Ishikawa (cell line): Measurements from ENCODE around the gene TRIM27.

ENCODE experiments used
- CEBPB ChIP-seq: IDR thresholded peaks from 2 replicates; pipeline ENCODE4 v1.6.1; 2012
- CREB1 ChIP-seq: IDR thresholded peaks from 2 replicates; pipeline ENCODE4 v1.6.1; 2012; ENCODE audit warnings: low read depth
- EGR1 ChIP-seq: IDR thresholded peaks from 2 replicates; pipeline ENCODE4 v1.6.1; 2012
- EP300 ChIP-seq: IDR thresholded peaks from 2 replicates; pipeline ENCODE4 v1.6.1; 2012; ENCODE audit warnings: borderline replicate concordance
- FOXM1 ChIP-seq: IDR thresholded peaks from 2 replicates; pipeline ENCODE4 v1.6.1; 2012; ENCODE audit warnings: low read depth, borderline replicate concordance
- NFIC ChIP-seq: IDR thresholded peaks from 2 replicates; pipeline ENCODE4 v1.6.1; 2012
- RAD21 ChIP-seq: IDR thresholded peaks from 2 replicates; pipeline ENCODE4 v1.6.1; 2012; ENCODE audit warnings: low read depth
- TAF1 ChIP-seq: IDR thresholded peaks from 2 replicates; pipeline ENCODE4 v1.6.1; 2012; ENCODE audit warnings: low read depth, mild to moderate bottlenecking
- TCF12 ChIP-seq: IDR thresholded peaks from 2 replicates; pipeline ENCODE4 v1.6.1; 2012; ENCODE audit warnings: low read depth
- TEAD4 ChIP-seq: IDR thresholded peaks from 2 replicates; pipeline ENCODE4 v1.6.1; 2012
- YY1 ChIP-seq: IDR thresholded peaks from 2 replicates; pipeline ENCODE4 v1.6.1; 2012; ENCODE audit warnings: low read depth
- ZBTB7A ChIP-seq: IDR thresholded peaks from 2 replicates; pipeline ENCODE4 v1.6.1; 2012; ENCODE audit warnings: low read depth
- TF ChIP-seq, protein P1 (sequence below): IDR thresholded peaks from 2 replicates; pipeline ENCODE4 v1.6.1; 2012
- TF ChIP-seq, protein P2 (sequence below): IDR thresholded peaks from 2 replicates; pipeline ENCODE4 v1.6.1; 2012; ENCODE audit warnings: low read depth, mild to moderate bottlenecking
- TF ChIP-seq, protein P3 (sequence below): IDR thresholded peaks from 2 replicates; pipeline ENCODE4 v1.6.1; 2012

TRIM27 gene

DNA sequence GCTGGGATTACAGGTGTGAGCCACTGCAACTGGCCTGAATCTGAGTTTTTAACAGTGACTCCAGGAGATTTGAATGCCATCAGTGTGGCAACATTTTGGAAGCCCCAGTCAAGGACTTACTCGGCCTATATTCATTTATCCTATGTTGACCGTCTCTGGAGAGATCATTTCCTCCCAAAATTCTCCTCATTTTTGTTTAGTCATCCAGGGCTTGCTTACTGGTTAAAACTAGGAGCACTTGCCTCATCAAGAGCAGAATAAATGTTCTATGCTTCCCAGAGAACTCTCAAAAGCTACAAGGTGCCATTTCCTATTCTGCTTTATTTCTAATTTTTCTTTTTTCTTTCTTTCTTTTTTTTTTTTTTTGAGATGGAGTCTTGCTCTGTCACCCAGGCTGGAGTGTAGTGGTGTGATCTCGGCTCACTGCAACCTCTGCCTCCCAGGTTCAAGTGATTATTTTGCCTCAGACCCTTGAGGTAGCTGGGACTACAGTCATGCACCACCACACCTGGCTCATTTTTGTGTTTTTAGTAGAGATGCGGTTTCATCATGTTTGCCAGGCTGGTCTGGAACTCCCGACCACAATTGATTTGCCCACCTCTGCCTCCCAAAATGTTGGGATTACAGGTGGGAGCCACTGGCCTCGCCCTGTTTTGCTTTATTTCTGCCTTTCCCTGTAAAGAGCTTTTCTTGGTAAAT lies 23.4 kb upstream of the TRIM27 start:
- TF ChIP-seq, protein P1, sequence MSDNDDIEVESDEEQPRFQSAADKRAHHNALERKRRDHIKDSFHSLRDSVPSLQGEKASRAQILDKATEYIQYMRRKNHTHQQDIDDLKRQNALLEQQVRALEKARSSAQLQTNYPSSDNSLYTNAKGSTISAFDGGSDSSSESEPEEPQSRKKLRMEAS = no peak
- TF ChIP-seq NFIC = no peak
- TF ChIP-seq TAF1 = no peak
- TF ChIP-seq CEBPB = no peak
- no peak for TF ChIP-seq ZBTB7A
- TF ChIP-seq CREB1 = no peak
- TF ChIP-seq, protein P2, sequence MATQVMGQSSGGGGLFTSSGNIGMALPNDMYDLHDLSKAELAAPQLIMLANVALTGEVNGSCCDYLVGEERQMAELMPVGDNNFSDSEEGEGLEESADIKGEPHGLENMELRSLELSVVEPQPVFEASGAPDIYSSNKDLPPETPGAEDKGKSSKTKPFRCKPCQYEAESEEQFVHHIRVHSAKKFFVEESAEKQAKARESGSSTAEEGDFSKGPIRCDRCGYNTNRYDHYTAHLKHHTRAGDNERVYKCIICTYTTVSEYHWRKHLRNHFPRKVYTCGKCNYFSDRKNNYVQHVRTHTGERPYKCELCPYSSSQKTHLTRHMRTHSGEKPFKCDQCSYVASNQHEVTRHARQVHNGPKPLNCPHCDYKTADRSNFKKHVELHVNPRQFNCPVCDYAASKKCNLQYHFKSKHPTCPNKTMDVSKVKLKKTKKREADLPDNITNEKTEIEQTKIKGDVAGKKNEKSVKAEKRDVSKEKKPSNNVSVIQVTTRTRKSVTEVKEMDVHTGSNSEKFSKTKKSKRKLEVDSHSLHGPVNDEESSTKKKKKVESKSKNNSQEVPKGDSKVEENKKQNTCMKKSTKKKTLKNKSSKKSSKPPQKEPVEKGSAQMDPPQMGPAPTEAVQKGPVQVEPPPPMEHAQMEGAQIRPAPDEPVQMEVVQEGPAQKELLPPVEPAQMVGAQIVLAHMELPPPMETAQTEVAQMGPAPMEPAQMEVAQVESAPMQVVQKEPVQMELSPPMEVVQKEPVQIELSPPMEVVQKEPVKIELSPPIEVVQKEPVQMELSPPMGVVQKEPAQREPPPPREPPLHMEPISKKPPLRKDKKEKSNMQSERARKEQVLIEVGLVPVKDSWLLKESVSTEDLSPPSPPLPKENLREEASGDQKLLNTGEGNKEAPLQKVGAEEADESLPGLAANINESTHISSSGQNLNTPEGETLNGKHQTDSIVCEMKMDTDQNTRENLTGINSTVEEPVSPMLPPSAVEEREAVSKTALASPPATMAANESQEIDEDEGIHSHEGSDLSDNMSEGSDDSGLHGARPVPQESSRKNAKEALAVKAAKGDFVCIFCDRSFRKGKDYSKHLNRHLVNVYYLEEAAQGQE = no peak
- TF ChIP-seq TEAD4 = no peak
- TF ChIP-seq, protein P3, sequence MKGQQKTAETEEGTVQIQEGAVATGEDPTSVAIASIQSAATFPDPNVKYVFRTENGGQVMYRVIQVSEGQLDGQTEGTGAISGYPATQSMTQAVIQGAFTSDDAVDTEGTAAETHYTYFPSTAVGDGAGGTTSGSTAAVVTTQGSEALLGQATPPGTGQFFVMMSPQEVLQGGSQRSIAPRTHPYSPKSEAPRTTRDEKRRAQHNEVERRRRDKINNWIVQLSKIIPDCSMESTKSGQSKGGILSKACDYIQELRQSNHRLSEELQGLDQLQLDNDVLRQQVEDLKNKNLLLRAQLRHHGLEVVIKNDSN = no peak
- TF ChIP-seq YY1 = no peak
- no peak for TF ChIP-seq EGR1
- no peak for TF ChIP-seq EP300
- no peak for TF ChIP-seq RAD21
- TF ChIP-seq TCF12 = no peak
- no peak for TF ChIP-seq FOXM1

DNA sequence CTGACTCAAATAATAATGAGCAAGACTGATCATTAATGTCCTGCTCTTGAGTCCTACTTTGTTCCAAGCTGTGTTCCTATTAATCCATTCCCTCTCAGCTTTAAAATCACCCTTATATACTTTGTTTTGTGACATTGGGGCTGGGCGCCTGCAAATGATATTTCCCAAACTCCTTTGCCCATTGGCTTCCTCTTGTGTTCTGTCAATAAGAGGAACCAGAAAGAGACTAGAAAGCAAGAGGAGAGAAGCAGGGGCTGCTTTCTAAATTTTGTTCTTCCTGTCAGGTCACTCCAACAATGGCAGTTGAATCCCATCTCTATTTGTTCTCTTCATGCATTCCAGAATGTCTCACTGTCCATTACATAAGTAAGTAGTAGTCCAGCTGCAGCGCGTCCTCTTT lies 21.6 kb upstream of the TRIM27 start:
- TF ChIP-seq TEAD4 = no peak
- TF ChIP-seq, protein P2 = no peak
- TF ChIP-seq EGR1 = no peak
- no peak for TF ChIP-seq YY1
- TF ChIP-seq TCF12 = no peak
- TF ChIP-seq ZBTB7A = no peak
- TF ChIP-seq, protein P1 = no peak
- no peak for TF ChIP-seq FOXM1
- TF ChIP-seq TAF1 = no peak
- no peak for TF ChIP-seq EP300
- TF ChIP-seq CREB1 = no peak
- TF ChIP-seq, protein P3 = no peak
- TF ChIP-seq CEBPB = no peak
- TF ChIP-seq RAD21 = no peak
- TF ChIP-seq NFIC = no peak

DNA sequence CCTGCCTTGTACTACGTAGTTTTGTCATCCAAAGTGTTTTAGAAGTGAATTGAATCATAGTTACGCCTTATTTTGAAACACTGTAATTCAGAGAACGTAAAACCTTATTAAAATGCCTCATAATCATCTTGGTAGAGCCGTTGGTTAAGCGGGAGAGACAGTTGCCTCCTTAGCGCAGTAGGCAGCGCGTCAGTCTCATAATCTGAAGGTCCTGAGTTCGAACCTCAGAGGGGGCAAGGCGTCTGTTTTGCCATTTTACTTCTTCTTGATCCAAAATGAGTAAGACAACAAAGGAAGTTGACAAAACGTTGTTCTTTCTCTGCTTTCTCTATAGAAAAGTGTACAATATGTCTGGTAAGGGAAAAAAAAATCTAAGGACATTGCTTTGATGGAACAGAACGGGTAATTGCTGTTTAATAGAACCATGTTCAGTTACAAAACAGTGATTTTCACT lies 20.7 kb upstream of the TRIM27 start:
- peak; percentile 45; the same call in 1 of the 2 replicates for TF ChIP-seq YY1
- TF ChIP-seq CREB1 = no peak
- TF ChIP-seq, protein P3 = no peak
- TF ChIP-seq CEBPB = peak; percentile 39; the same call in 1 of the 2 replicates
- TF ChIP-seq TCF12 = 0 out of 2 replicates have a peak, but pooled peaks have one; percentile 20
- no peak for TF ChIP-seq EGR1
- peak; percentile 94 for TF ChIP-seq TEAD4
- TF ChIP-seq FOXM1 = no peak
- no peak for TF ChIP-seq ZBTB7A
- no peak; the same call in 1 of the 2 replicates for TF ChIP-seq EP300
- no peak for TF ChIP-seq NFIC
- no peak for TF ChIP-seq RAD21
- no peak for TF ChIP-seq TAF1
- TF ChIP-seq, protein P2 = no peak
